ENCODE results near the gene LIPA. TPM values are rescaled to one million over a fixed set of nuclear protein-coding genes. Genes with fewer than 3 reads are reported as not detected.

LIPA gene
- polyA plus RNA-seq, 1 donor (not counting 4 experiments of a cell fraction or from before 2014, with no cell fraction given): 156 TPM

GRCh38 chr10:89241486-89242344 is 9.9 kb downstream of the LIPA start:
- Histone ChIP-seq H3K36me3 (ENCODE audit: control insufficient read depth in 2 of 2, extremely low read depth in 1 of 2, insufficient read depth in 2 of 2, low read length in 2 of 2) (peaks cover 3 to 14% of the 10 kb centered on the region in 2 experiments), H2AFZ (ENCODE audit: control insufficient read depth, low read length) (no peak overlapping the region), H3K79me2 (ENCODE audit: control insufficient read depth, insufficient read depth, low read length) (no peaks in the 10 kb centered on the region), H3K4me2 (ENCODE audit: control insufficient read depth, extremely low read depth, insufficient read depth, low read depth, low read length) (peak overlapping the region; percentile 43), H3K27ac (ENCODE audit: control insufficient read depth, insufficient read depth, low read length) (peak overlapping the region; percentile 10), H3K4me3 (ENCODE audit: control insufficient read depth in 2 of 3, extremely low read depth in 1 of 3, insufficient read depth in 2 of 3, low read depth in 1 of 3, low read length in 3 of 3) (peak overlapping the region in 1 of 3 experiments; percentile 1), H3K9me1 (ENCODE audit: control insufficient read depth, extremely low read depth, insufficient read depth, low read length) (no peaks in the 10 kb centered on the region), H3K9ac (ENCODE audit: control insufficient read depth, extremely low read depth, insufficient read depth, low read length) (no peak overlapping the region), H4K20me1 (ENCODE audit: control insufficient read depth, extremely low read depth, insufficient read depth, low read length) (no peaks in the 10 kb centered on the region), H3K9me3 (ENCODE audit: control insufficient read depth, low read depth, low read length) (no peaks in the 10 kb centered on the region), H3K27me3 (ENCODE audit: control insufficient read depth, extremely low read depth, insufficient read depth, low read length) (no peaks in the 10 kb centered on the region), H3K4me1 (ENCODE audit: control insufficient read depth, extremely low read depth, insufficient read depth, low read length) (peaks cover 19% of the 10 kb centered on the region)
- DNase-seq (ENCODE audit: low read depth, low spot score) (no peak), FAIRE-seq (peak; percentile 52)
- TF ChIP-seq CTCF (optimal IDR thresholded peaks at IDR 0.05 in 1 of 3, IDR thresholded peaks at IDR 0.05 in 1 of 3, conservative IDR thresholded peaks at IDR 0.05 in 1 of 3; ENCODE audit: extremely low read depth in 1 of 3, insufficient read depth in 2 of 3, low read length in 3 of 3) (no peak), EZH2 (IDR thresholded peaks at IDR 0.05; ENCODE audit: low read length) (no peak)
- dilution Hi-C loops (cut with MboI; ENCODE audit: extremely low pct_ligation_motif_present, low sequenced_read_pairs): no loop called here

GRCh38 chr10:89241026-89241425 is 10.5 kb downstream of the LIPA start:
- Histone ChIP-seq H4K20me1 (ENCODE audit: control insufficient read depth, extremely low read depth, insufficient read depth, low read length) (no peaks in the 10 kb centered on the region), H3K4me1 (ENCODE audit: control insufficient read depth, extremely low read depth, insufficient read depth, low read length) (peaks cover 19% of the 10 kb centered on the region), H3K27ac (ENCODE audit: control insufficient read depth, insufficient read depth, low read length) (no peak overlapping the region), H3K36me3 (ENCODE audit: control insufficient read depth in 2 of 2, extremely low read depth in 1 of 2, insufficient read depth in 2 of 2, low read length in 2 of 2) (peaks cover 3 to 13% of the 10 kb centered on the region in 2 experiments), H3K79me2 (ENCODE audit: control insufficient read depth, insufficient read depth, low read length) (no peaks in the 10 kb centered on the region), H3K9me1 (ENCODE audit: control insufficient read depth, extremely low read depth, insufficient read depth, low read length) (no peaks in the 10 kb centered on the region), H3K9me3 (ENCODE audit: control insufficient read depth, low read depth, low read length) (no peaks in the 10 kb centered on the region), H3K9ac (ENCODE audit: control insufficient read depth, extremely low read depth, insufficient read depth, low read length) (no peak overlapping the region), H2AFZ (ENCODE audit: control insufficient read depth, low read length) (no peak overlapping the region), H3K4me2 (ENCODE audit: control insufficient read depth, extremely low read depth, insufficient read depth, low read depth, low read length) (no peak overlapping the region), H3K27me3 (ENCODE audit: control insufficient read depth, extremely low read depth, insufficient read depth, low read length) (no peaks in the 10 kb centered on the region), H3K4me3 (ENCODE audit: control insufficient read depth in 2 of 3, extremely low read depth in 1 of 3, insufficient read depth in 2 of 3, low read depth in 1 of 3, low read length in 3 of 3) (no peak overlapping the region)
- DNase-seq (ENCODE audit: low read depth, low spot score): no peak
- dilution Hi-C loops (cut with MboI; ENCODE audit: extremely low pct_ligation_motif_present, low sequenced_read_pairs): no loop called here
- peak; percentile 20 for FAIRE-seq
- no peak for TF ChIP-seq CTCF (optimal IDR thresholded peaks at IDR 0.05 in 1 of 3, IDR thresholded peaks at IDR 0.05 in 1 of 3, conservative IDR thresholded peaks at IDR 0.05 in 1 of 3; ENCODE audit: extremely low read depth in 1 of 3, insufficient read depth in 2 of 3, low read length in 3 of 3)
- no peak for TF ChIP-seq EZH2 (IDR thresholded peaks at IDR 0.05; ENCODE audit: low read length)
